Left forelimb (tissue), 1 donor: ENCODE data around the gene RNF166.
A peak's percentile ranks its signal among the peaks of the same experiment; 100 is the strongest.

Source experiments
- DNase-seq: peaks from one replicate; pipeline ENCODE4 v3.0.0-alpha.2; 2018; ENCODE audit warnings: low spot score

The RNF166 gene

DNA sequence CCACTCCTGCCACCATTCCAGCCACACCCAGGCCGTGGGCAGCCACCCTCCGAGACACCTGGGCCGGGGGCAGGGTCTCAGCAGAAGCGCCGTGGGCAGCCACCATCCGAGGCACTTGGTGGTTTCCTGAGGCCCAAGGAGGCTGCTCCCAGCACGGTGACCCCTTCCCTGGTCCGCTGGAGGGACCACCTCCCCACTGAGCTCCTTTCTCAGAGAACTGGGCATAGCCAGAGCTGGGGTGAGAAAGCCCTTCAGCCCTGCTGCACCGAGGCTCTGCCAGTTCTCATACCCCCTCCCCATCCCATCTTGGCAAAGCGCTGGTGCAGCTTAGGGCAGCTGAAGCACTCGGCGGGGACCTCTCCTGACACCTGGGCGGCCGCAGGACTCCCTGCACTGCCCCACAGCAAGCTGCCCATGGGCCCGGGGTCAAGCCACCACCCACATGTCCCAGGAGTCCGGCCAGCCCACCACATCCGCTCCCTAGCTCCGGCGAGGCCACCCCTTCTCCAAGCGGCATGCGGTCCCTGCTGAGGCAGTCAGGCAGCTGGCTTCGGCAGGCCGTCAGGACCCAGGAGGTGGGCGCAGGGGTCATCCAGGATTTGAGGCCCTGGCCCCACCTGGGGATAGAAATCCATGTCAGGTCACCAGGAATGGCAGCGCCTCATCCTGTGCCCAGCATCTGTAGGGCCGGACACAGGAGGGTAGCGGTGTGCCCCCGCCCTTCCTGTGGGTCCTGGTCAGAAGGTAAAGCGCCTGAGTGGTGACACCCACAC is 54.0 kb downstream of the RNF166 start:
- no peak for DNase-seq

DNA sequence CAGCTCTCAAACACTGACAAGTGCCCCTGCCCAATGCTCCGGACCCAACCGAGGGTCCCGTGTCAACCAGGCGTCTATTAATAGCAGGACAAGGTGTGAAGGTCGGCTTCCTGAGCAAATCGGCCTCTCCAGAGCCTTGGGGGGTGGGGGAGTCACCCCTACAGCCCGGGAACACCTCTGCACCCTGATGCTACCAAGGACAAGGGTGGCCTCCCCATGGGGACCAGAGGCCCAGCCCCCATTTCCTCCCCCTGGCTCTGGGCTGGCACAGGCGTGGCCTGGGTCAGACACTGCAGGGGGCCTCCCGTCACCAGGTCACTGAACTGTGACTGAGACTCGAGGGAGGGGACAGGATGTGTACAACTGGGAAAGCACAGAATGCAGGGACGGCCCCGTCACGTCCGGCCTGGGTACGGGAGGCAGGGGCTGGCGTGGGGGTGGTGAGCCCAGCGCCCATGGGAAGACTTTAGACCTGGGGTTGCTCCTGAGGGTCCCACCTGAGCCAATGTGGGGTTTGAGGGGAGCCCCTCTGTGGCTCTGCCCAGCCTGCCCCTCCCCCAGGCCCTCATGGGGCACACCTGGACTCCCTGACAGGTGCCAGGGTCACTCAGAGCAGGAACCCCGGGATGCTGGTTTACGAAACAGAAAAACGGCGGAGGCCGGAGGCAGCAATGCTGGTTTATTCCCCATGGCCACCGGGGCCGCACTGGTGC is 54.8 kb downstream of the RNF166 start:
- DNase-seq = no peak

DNA sequence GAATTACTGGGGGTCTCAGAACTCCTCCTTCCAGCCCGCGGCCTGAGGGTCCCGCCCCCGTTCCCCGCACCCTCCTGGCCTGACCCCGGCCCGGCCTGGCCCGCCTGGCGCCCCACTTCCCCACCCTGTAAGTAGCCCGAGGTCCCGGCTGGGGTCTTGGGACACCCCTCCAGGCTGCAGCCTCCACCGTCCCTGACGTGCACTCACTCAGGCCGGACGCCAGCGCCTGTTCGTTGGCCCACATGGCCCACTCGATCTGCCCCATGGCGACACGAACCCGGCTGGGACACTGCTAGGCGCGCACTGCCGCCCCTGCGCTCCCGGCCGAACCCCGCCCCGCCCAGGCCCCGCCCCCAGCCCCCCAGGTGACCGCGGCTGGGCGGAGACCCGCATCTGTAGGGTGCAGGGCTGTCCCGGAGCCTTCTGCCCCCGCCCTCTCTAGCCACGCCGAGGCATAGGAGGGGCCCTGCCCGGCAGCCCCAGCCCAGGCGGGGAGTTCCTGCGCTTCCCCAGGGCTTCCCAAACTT is 55.4 kb downstream of the RNF166 start, which contains the start of gene CYBA:
Gene CYBA (minus strand): TSS at position 305 of the 527 bp plus-strand sequence. CDS start 40 bp downstream, at position 265.
- peak; percentile 83 for DNase-seq

DNA sequence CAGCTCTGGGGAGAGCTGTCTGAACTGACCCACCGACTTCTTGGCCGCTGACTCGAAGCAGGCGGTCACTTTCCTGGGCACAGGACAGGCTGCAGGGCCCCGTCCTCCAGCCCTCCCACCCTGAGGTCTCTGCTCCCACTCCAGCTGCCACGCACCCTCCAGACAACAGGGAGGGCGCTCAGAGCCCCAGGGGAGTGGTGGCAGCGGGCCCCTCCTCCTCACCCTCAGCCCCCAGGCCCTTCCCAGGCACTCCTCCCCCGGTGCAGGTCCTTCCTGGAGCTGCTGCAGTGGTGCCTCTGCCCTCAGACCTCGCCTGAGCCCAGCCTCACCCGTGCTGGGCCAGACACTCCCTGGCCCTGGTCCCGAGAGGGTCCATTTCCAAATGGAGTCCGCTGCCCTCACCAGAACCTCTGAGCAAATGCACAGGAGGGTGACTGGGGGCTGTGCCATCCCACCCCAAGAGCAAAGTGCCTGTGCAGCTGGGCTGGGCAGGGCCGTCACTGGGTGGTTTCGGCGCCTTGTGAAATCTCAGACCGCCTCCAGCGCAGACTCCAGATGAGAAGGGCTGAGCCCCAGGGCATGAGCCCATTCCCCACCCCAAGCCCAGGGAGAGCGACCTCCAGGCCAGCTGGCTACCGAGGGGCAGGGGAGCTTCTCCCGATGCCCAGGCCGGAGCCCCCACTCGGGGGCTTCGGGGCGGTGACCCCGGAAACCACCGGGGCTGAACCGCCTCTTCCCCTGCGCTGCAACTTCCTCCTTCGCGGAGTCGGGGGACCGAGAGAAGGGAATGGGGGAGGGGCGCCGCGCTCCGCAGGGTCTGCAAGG is 56.1 kb downstream of the RNF166 start:
- no peak for DNase-seq

DNA sequence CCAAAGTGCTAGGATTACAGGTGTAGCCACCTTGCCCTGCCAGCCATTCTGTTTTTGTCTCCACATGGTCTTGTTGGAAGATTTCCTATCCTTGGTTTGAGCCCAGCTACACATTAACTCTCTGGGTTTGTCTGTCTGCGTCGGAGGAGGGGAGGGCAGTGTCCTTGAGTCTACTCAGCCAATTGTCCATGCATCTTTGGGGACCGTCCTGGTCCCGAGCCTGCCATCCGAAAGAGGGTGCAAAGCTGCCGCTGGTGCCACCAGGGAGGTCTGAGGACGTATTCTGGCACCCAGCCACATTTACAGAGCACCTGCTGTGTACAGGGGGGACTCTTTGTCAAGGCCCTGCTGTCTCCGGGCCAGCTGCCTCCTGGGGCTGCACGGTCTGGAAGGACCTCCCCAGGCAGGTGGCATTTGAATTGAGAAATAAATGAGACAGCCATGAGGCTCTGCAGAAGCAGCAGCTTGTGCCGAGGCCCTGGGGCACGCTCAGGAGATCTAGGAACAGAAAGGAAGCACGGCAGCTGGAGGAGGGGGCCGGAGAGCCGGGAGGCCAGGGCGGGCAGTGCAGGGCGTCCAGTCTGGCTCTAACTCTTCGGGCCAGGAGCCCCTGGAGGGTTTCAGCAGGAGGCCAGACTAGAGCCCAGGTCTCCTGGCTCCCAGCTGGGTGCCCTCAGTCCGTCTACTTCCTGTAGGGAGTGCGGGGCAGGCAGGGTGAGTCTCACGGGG is 56.8 kb downstream of the RNF166 start:
- DNase-seq = no peak

DNA sequence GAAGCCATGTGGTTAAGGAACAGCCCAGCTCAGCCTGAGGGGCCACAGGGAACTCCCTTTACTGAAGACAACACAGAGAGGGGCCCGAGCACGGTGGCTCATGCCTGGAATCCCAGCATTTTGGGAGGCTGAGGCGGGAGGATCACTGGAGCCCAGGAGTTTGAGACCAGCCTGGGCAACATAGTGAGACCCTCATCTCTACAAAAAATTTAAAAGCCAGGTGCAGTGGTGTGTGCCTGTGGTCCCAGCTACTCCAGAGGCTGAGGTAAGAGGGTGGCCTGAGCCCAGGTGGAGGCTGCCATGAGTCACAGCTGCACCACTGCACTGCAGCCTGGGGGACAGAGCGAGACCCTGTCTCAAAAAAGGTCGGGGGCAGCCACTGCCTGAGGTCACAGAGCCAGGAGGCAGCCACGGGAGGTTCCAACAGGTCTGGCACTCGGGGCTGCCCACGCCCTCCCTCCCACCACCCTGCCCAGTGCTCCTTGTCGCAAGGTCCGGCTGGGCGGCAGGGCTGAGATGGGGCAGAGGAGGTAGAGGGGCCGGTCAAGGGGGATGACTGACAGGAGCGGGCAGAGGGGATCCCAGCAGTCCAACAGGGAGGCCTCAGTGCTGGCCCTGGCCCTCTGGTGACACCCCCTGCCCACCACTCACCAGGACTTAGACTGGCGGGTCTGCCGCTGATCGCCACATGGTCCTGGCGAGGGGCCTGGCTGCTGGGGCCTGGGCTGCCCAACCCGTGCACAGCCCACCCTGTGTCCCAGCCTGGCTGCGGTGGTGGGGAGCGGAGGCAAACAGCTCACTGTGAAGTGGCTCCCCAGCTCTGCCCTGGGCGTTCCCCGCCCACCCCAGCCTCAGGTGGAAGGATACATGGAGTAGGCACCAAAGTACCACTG is 58.8 kb downstream of the RNF166 start:
- no peak for DNase-seq
